HG03520 (cell line): ENCODE data around the gene GNPTG.

Experiments
- ATAC-seq: cut with Tn5 transposase; IDR thresholded peaks from one replicate; pipeline ENCODE4 v1.9.1; 2021; ENCODE audit warnings: mild to moderate bottlenecking, moderate library complexity; ENCODE audit not compliant: unreplicated experiment

The GNPTG gene

DNA sequence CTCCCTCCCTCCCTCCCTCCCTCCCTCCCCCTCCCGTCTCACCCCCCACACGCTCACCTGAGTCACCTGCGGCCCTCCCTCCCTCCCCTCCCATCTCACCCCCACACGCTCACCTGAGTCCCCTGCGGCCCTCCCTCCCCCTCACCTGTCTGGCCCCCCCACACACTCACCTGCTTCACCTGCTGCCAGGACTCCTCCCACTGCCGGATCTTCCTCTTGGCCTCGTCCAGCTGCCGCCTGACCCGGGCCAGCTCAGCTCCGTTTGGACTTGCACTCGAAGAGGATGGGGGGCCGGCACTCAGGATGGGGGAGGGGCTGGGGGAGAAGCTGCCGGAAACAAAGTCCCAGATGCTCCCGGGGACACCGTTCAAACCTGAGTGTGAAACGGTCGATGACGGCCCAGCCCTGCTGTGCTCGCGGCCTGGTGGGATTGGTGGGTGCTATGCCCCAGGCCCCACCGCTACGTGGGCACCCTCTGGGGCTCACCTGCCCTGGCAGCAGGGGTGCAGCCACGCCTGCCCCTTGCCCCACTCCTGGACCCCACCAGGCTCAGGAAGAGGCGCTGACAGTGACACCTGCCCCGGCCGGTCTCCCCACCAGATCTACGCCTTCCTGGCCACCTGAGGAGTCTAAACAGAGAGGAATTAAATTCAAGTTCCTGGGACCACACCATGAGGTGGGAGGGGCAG is 15.9 kb downstream of the GNPTG start:
- no peak for ATAC-seq

DNA sequence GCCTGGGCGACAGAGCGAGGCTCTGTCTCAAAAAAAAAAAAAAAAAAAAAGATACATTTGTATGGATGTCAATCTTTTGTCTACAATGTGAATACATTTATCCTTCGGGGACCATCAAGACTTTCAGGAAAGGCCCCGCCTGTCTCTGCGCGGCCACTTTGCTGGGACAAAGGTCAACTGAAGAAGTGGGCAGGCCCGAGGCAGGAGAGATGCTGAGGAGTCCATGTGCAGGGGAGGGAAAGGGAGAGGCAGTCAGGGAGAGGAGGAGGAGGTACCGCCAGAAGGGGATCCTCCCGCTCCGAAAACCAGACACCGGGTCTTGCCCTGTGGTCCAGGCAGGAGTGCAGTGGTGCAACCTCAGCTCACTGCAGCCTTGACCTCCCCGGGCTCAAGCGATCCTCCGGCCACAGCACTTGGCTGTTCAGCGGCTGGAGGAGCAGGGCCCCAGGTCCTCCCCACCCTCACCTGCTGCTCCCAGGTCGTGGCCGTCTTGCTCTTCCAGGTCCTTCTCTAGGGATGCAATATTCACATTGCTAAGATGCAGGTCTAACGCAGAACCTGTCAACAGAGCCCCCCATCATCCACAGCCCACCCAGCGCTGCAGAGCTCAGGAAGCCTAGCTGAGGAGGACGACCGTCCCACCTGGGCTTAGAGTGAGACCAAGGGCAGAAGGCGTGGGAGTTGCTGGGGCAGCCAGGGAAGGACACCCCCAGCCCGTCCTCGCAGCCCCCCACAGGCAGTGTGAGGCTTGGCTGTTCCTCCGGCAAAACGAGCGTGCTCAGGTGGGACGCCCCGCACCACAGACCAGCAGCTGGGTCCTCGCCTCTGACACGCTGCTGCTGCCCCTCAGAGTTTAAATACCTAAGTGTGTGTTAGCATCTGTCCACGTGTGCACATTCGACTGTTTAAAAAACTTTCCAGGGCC is 19.6 kb downstream of the GNPTG start:
- ATAC-seq, result no peak

DNA sequence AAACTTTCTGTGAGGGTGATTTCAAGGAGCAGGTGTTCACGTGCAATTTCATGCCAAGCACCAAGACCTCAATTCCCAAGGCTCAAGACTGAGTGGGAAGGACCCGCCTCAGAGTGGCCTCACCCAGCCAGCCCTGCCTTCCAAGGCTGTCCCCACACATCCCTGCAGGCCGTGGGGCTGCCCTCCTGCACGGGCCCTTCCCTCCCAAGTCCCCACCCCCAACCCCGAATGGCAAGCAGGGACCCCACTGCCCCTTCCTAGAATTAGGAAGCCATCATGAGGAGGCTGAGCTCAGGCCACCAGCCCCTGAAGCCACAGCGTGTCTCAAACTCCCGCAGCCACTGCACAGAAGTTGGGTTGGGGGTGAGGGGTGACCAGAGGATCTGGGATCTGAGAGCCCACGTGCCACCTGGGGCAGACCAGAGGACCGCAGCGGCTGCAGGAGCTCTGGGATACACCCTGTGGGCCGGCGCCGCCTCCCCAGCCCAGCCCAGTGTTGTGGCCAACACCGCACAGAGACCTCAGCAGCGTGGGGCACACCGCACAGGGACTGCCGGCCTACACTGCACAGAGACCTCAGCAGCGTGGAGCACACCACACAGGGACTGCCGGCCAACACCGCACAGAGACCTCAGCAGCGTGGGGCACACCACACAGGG is 20.7 kb downstream of the GNPTG start:
- ATAC-seq, result no peak

DNA sequence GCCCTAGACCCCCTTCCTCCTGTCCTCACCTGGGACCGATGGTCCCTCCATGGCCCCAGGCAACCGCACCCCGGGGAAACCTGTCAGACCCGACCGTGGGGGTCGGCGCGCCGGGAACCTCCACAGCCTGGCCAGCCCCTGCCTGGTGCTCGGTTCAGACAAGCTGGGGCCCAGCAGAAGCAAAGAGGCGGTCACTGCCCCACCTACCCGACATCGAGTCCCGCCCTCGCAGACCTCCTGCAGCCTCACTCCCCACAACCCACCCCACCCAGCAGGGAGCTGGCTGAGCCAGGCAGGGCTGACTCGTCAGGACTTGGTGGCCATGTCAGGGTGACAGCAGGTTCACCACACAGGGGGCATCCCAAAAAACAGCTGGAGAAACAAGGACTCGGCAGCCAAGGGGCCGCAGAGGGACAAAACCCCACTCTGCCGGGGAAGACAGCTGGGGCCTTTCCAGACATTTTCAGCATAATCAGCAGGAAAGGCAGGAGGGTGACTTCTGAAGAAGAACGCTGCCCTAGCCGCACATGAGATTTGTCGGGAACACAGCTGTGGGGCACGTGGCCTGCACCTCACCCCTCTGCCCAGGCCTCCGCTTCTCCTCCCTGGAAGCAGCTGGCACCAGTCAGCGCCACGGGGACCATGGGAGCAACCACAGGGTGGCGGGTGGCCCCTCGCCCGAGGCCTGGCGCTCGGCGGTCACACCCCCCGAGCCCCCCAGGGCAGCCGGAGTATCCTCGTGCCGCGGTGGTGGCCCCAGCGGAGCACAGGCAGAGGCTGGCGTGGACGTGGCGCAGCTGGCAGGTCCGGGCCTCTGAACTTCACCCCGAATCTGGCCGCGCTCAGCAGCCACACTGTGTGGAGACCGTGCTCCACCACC is 22.9 kb downstream of the GNPTG start:
- no peak for ATAC-seq

DNA sequence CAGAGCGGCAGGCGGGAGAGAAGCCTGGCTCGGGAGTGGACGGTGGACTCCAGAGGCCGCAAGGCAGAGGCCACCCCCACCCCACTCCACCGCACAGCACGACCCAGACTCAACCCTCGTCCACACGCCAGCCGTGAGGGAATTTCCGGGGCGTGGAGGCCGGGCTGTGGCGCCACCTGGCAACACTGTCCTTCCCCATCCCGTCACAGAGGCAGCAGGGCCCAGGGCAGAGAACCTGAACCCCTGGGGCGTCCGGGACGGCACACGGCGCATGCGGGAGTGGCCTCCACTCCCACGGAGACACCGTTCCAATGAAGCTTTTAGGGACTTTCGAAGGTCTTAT is 23.5 kb downstream of the GNPTG start:
- no peak for ATAC-seq

DNA sequence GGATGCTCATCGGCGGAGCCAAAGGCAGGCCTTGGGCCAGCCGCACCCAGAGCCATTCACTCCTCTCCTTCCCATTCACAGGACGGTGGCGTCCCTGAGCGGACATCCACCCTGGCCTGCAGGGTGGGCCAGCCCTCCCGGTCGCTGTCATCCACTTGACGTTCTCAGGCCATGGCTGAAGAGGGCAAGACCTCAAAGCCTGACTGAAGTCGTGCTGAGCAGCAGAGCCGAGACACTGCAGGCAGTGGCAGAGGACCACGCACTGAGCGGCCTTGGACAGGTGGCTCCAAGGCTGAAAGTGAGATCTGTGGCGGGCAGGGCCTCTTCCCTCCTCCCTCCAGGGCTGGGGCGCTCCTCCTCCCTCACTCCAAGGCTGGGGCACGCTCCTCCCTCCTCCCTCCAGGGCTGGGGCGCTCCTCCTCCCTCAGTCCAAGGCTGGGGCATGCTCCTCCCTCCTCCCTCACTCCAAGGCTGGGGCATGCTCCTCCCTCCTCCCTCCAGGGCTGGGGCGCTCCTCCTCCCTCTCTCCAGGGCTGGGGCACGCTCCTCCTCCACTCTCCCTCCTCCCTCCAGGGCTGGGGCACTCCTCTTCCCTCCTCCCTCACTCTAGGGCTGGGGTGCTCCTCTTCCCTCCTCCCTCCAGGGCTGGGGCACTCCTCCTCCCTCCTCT is 24.1 kb downstream of the GNPTG start:
- ATAC-seq, result no peak

DNA sequence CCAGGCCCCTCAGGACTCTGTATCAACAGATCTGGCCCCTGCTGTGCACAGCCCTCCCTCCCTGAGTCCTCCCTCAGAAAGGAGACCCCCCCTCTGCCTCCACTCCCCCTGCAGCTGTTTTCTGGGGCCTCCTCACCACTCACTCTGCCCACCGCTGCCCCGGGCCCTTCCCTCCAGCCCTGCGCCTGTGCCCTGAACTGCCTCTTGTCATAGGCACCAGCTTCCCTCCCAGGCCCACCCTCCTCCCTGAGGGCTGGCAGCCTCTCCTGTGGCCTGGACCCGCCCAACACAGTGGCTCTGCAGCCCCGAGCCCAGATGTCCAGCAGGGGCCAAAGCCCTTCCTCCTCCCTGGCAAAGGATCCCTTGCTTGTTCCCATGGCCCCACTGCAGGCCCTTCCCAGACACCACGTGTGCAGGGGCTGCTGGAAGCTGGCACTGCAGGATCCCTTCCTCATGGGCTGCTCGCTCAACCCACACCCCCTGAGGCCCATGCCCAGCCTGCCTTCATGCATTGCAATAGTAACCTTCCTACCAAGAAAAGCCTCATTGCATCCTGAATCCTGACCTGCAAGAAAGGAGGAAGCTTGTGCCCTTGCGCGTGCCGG is 25.8 kb downstream of the GNPTG start:
- no peak for ATAC-seq

DNA sequence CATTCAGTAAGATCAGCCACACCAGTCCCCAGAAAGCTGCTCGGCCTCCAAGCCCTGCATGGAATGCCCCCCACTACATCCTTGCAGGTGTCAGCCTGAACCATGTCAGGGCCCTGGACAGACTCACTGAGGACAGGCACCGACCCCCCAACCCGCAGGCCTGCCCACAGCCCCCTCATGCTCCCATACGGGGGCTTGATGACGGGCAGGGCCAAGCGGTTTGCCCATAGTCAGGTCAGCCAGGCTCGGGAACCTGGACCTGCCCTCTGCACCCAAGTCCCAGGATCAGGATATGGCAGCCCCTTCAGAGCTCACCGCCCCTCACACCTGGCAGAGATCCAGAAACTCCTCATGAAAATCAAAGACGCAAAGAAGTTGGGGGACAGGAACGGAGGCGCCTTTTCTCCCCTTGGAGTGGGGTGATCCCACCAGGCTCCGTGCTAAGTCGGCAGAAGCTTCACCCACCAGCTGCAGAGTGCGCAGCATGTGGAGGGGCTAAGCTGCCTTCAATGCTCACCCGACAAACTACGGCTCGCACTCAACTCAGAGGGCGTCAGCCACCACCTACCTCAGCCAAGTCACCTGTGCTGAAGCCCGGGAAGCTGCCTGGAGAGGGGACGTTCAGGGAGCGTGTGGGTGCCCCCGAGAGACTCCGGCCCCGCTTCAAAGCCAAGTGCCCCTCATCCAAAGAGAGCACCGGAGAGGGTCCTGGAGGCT is 26.5 kb downstream of the GNPTG start:
- ATAC-seq, result no peak

DNA sequence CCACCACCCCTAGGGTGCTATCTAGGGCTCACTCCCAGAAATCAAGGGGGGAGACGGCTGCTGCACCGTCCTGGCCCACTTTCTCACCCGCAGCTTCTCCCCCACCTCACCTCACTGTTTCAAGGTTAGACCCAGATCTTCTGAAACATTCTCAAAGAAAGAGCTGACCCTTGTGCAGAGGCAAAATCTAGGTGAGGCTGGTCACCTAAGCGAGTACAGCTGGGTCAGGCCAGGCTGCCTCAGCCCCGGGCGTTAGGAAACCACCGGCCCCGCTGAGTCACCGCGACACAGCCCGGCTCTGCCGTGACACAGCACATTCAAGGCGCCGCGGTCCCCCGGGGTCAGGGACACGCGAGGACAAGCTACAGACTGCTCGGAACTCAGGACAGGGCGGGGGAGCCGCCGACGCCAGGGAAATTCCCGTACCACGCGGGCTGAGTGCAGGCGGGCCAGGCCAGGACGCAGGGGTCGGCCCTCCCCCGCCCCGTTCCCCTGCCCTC is 27.1 kb downstream of the GNPTG start:
- no peak for ATAC-seq

DNA sequence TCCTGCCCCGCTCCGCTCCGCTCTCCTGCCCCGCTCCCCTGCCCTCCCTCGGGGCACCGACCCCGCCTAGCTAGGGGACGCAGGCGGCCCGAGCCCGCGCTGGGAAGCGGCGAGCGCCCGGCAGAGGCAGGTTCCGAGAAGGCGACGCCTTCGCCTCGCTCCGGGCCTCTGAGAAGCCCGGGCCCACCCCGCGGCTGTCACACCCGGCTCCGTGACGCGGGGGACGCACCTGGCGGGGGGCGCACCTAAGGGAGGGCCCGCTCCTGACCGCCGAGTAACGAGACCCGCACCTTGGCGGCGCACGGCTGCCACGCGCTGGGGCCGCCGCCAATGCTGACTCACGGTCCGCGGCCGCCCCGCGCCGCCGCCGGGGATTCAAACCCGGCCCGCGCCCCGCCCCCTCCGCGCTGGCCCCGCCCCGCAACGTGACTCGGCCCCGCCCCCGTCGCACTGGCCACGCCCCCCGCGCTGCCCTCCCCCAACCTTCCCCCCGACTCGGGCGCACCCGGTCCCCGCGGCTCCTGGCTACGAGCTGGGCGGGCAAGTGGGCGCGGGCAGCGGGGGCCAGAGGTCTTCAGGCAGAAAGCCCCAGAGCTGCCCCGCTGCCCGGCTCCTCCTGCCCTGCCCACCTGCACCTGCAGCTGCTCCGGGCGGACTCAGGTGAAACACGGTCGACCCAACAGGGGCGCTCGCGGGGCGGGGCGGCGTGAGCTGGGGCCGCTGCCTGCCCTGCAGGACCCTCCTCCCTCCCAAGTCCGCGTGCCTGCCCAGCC is 27.8 kb downstream of the GNPTG start:
- ATAC-seq, result no peak

DNA sequence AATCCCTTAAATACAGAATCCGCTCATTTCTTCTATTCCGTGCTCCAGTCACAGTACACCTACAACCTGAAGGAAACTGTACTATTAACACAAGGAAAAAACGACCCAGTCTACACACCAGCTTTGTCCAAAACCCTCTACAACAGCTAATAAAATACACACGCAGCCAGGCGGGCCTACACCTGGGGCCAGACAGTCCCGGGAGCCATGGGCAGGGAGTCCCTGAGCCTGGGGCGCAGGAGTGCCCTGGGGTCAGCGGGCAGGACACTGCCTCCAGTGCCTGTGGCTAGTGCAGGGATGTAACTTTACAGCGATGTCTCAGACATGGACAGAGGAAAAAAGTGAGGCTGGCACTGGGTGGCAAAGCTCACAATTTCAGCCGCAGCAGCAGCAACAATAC is 28.5 kb downstream of the GNPTG start:
- ATAC-seq, result no peak

DNA sequence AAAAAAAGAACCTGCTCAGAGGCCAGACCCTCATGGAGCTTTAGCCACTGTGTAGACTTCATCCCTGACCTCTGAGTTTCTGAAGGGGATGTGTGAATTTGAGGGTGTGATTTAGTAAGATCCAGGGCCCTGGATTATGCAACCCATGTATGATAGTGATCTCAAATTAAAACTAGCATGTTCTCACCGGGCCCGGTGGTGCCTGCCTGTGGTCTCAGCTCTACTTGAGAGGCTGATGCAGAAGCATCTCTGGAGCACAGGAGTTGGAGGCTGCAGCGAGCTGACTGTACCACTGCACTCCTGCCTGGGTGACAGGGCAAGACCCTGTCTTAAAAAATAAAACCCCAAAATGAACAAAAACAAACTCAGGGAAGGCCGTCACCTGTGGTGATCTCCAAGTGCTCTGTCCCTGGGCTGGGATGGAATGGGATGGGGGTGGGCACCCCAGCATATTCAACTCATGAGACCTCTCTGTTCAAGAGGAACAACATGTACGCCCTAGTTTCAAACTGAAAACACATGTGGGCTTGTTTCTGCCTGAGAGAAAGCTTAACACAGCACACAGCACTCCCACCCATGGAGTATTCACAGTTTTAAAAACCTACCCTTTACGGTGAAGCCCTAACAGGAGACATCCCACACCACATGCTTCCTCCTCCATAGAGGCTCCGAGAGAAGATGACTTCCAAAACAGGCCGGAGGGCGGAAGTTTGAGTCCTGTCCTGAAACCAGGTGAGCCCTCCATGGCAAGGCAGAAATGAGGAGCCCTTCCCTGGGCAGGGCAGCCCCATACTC is 30.1 kb downstream of the GNPTG start:
- ATAC-seq, result no peak

DNA sequence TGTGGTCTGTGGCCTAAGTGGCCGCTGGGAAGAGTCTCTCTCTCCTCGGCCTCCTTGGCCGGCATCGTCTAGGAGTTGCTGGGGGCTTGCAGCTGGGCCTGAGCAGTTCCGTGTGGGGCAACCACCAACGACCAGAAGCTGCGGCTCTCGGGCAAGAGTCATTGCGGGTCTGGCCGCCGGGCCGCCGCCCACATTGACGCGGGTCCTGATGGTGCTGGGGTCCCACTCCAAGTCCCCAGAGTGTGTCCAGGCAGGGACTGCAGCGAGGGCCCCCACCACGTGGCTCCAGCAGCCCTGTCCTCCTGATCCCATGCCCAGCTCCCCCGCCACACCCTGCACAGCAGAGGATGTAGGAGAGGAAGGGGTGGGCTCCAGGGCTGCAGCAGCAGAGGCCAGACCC is 31.8 kb downstream of the GNPTG start:
- ATAC-seq, result no peak

DNA sequence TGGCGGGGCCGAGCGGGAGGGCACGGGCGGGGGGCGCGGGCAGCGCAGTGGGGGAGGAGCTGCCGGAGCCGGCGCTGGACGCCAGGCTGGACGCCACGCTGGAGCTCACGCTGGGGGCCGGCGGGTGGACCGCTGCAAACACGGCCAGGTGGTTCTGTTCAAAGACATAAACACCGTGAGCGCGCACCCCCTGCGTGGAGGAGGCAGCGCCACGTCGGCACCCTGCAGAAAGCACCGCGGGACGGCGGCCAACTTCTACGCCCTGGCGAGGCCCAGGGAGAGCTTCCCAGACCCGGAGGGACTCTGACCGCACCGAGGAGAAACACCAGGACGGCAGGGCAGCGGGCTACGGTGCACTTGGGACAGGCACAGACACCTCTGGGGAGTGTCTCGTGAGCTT is 33.5 kb downstream of the GNPTG start:
- no peak for ATAC-seq

DNA sequence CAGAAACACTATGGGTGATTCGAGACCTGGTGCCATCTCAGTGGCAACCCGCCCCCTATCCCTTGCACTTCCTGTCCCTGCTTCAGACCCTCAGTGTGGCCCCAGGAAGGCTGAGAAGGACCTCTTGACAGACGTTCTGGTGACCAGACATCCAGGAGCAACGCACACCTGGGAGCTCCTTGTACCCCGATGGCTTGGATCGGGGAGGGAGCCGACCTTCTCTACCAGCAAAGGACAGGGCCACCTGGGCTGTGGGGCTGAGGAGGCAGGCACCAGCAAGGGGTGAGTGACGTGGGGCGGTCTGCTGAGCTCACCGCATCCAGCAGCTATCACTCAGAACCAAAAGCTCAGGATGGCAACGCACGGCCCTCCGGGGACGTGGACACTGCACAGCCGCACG is 35.6 kb downstream of the GNPTG start:
- no peak for ATAC-seq

DNA sequence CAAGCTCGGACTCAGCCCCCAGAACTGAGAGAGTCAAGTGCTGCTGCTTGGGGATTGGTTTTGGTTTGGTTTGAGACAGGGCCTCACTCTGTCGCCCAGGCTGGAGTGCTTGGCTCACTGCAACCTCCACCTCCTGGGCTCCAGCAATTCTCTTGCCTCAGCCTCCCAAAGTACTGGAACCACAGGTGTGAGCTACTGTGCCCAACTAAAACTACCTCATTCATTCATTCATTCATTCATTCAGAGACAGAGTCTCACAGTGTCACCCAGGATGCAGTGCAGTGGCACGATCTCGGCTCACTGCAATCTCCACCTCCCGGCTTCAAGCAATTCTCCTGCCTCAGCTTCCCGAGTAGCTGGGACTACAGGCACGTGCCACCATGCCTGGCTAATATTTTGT is 38.0 kb downstream of the GNPTG start:
- ATAC-seq, result no peak

DNA sequence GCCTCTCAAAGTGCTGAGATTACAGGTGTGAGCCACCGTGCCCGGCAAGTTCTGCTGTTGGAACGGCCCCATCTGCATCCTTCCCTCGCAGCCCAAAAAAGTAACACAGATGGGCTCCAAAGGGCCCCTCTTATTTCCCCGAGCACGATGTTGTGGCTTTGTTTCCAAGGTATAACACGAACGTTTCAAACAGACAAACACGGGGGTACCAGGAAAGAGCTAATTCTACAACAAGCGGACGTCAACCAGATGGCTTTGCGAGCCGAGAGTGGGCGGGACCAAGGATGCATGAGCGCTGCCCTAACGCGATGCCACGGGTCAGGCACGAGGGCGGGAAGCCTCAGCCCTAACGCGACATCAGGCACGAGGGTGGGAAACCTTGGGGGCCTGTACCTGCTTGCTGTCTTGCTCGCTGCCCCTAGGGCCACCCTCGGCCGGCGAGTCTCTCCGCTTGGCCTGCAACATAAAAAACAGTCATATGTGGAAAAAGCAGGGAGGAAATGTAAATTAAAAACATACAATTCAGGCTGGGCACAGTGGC is 38.6 kb downstream of the GNPTG start:
- ATAC-seq, result no peak
